ENCODE data around the gene ZNF701.
"Not testable (repeated sequence)": the region's sequence is repeated elsewhere in the genome, so short reads cannot be mapped to it uniquely, and the experiment has no call there.

The ZNF701 gene

GRCh38 chr19:52601025-52601973 is 31.2 kb downstream of the ZNF701 start:
- no peak overlapping the region for H3K9ac ChIP-seq
- H3K4me1 ChIP-seq, result no peaks in the 10 kb centered on the region
- peak; percentile 12 for TF ChIP-seq CTCF (IDR thresholded peaks at IDR 0.05)
- peak overlapping the region; percentile 99 for H3K4me2 ChIP-seq (ENCODE audit: low read length)
- no peaks in the 10 kb centered on the region for H3K27me3 ChIP-seq (ENCODE audit: control insufficient read depth, insufficient read depth, low read length)
- H2AFZ ChIP-seq, result peak overlapping the region; percentile 89
- H3K27ac ChIP-seq, result peak overlapping the region; percentile 39
- H3K4me3 ChIP-seq (ENCODE audit: low read depth, low read length), result peak overlapping the region; percentile 76
- no peaks in the 10 kb centered on the region for H3K36me3 ChIP-seq (ENCODE audit: control insufficient read depth, insufficient read depth, low read length)
- no peaks in the 10 kb centered on the region for H3K79me2 ChIP-seq
- H3K9me3 ChIP-seq (ENCODE audit: control insufficient read depth, low read length), result no peaks in the 10 kb centered on the region

GRCh38 chr19:52601974-52602366 is 31.9 kb downstream of the ZNF701 start:
- H3K27ac ChIP-seq; H3K36me3 ChIP-seq (ENCODE audit: control insufficient read depth, insufficient read depth, low read length); H3K4me1 ChIP-seq; H3K9ac ChIP-seq; H3K79me2 ChIP-seq; H3K27me3 ChIP-seq (ENCODE audit: control insufficient read depth, insufficient read depth, low read length); H3K9me3 ChIP-seq (ENCODE audit: control insufficient read depth, low read length): not testable (repeated sequence)
- Histone ChIP-seq H2AFZ (peak overlapping the region; percentile 89), H3K4me3 (ENCODE audit: low read depth, low read length) (peak overlapping the region; percentile 76), H3K4me2 (ENCODE audit: low read length) (peak overlapping the region; percentile 99)

GRCh38 chr19:52602941-52603340 is 32.9 kb downstream of the ZNF701 start:
- no peak overlapping the region for H3K27ac ChIP-seq
- no peaks in the 10 kb centered on the region for H3K9me3 ChIP-seq (ENCODE audit: control insufficient read depth, low read length)
- no peaks in the 10 kb centered on the region for H3K36me3 ChIP-seq (ENCODE audit: control insufficient read depth, insufficient read depth, low read length)
- H3K79me2 ChIP-seq, result no peaks in the 10 kb centered on the region
- TF ChIP-seq CTCF (IDR thresholded peaks at IDR 0.05), result no peak
- no peak overlapping the region for H2AFZ ChIP-seq
- H3K27me3 ChIP-seq (ENCODE audit: control insufficient read depth, insufficient read depth, low read length), result no peaks in the 10 kb centered on the region
- no peak overlapping the region for H3K4me2 ChIP-seq (ENCODE audit: low read length)
- no peaks in the 10 kb centered on the region for H3K4me1 ChIP-seq
- H3K9ac ChIP-seq, result no peak overlapping the region
- no peak overlapping the region for H3K4me3 ChIP-seq (ENCODE audit: low read depth, low read length)

GRCh38 chr19:52603558-52604207 is 33.6 kb downstream of the ZNF701 start:
- H3K4me2 ChIP-seq (ENCODE audit: low read length), result no peak overlapping the region
- no peak overlapping the region for H2AFZ ChIP-seq
- H3K79me2 ChIP-seq, result no peaks in the 10 kb centered on the region
- no peak overlapping the region for H3K9ac ChIP-seq
- H3K27ac ChIP-seq, result no peak overlapping the region
- no peaks in the 10 kb centered on the region for H3K4me1 ChIP-seq
- H3K4me3 ChIP-seq (ENCODE audit: low read depth, low read length), result no peak overlapping the region
- no peaks in the 10 kb centered on the region for H3K9me3 ChIP-seq (ENCODE audit: control insufficient read depth, low read length)
- H3K27me3 ChIP-seq (ENCODE audit: control insufficient read depth, insufficient read depth, low read length), result no peaks in the 10 kb centered on the region
- no peak for TF ChIP-seq CTCF (IDR thresholded peaks at IDR 0.05)
- no peaks in the 10 kb centered on the region for H3K36me3 ChIP-seq (ENCODE audit: control insufficient read depth, insufficient read depth, low read length)

- no peak overlapping the region for H3K27ac ChIP-seq
- no peak overlapping the region for H3K4me2 ChIP-seq (ENCODE audit: low read length)
- H3K79me2 ChIP-seq, result no peaks in the 10 kb centered on the region
- no peak overlapping the region for H2AFZ ChIP-seq
- no peak for TF ChIP-seq CTCF (IDR thresholded peaks at IDR 0.05)
- no peak overlapping the region for H3K4me3 ChIP-seq (ENCODE audit: low read depth, low read length)
- no peak overlapping the region for H3K9ac ChIP-seq
- no peaks in the 10 kb centered on the region for H3K4me1 ChIP-seq
- no peaks in the 10 kb centered on the region for H3K36me3 ChIP-seq (ENCODE audit: control insufficient read depth, insufficient read depth, low read length)
- H3K27me3 ChIP-seq (ENCODE audit: control insufficient read depth, insufficient read depth, low read length), result no peaks in the 10 kb centered on the region
- H3K9me3 ChIP-seq (ENCODE audit: control insufficient read depth, low read length), result no peaks in the 10 kb centered on the region
Observed at GRCh38 chr19:52613299-52613906, 43.3 kb downstream of the ZNF701 start.
